Measurements from ENCODE around the gene PAXIP1.

PAXIP1 gene

DNA sequence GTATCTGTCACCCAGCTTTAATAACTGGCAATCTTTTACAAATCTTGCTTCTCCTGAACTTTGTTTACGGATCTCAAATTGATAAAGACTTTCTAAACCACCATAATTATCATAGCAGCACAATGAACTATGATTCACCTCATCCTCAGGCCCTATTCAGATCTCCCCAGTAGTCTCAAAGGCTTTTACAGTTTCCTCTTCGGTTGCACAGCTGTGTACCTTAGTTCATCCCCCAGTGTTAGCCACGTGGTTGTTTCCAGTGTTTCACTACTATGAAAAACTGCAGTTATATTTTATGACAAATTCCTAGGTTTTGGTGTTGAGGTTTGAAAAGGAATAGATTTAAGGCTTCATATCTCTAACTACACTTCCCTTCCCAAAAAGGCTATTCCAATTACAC is 24.9 kb downstream of the PAXIP1 start:
- TF ChIP-seq SIN3A (IDR thresholded peaks at IDR 0.05; ENCODE audit: borderline replicate concordance, insufficient read depth, low read length) (no peak), TAF1 (IDR thresholded peaks at IDR 0.05; ENCODE audit: borderline replicate concordance, insufficient read depth, low read length) (no peak), POLR2AphosphoS5 (IDR thresholded peaks at IDR 0.05; ENCODE audit: low read depth, low read length) (no peak)
- TF ChIP-seq, protein P1, sequence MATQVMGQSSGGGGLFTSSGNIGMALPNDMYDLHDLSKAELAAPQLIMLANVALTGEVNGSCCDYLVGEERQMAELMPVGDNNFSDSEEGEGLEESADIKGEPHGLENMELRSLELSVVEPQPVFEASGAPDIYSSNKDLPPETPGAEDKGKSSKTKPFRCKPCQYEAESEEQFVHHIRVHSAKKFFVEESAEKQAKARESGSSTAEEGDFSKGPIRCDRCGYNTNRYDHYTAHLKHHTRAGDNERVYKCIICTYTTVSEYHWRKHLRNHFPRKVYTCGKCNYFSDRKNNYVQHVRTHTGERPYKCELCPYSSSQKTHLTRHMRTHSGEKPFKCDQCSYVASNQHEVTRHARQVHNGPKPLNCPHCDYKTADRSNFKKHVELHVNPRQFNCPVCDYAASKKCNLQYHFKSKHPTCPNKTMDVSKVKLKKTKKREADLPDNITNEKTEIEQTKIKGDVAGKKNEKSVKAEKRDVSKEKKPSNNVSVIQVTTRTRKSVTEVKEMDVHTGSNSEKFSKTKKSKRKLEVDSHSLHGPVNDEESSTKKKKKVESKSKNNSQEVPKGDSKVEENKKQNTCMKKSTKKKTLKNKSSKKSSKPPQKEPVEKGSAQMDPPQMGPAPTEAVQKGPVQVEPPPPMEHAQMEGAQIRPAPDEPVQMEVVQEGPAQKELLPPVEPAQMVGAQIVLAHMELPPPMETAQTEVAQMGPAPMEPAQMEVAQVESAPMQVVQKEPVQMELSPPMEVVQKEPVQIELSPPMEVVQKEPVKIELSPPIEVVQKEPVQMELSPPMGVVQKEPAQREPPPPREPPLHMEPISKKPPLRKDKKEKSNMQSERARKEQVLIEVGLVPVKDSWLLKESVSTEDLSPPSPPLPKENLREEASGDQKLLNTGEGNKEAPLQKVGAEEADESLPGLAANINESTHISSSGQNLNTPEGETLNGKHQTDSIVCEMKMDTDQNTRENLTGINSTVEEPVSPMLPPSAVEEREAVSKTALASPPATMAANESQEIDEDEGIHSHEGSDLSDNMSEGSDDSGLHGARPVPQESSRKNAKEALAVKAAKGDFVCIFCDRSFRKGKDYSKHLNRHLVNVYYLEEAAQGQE (IDR thresholded peaks at IDR 0.05; ENCODE audit: insufficient read depth in 1 of 2, low read depth in 2 of 2, low read length in 2 of 2) = no peak

- TF ChIP-seq, protein P1 (IDR thresholded peaks at IDR 0.05; ENCODE audit: insufficient read depth in 1 of 2, low read depth in 2 of 2, low read length in 2 of 2) = no peak
- TF ChIP-seq TAF1 (IDR thresholded peaks at IDR 0.05; ENCODE audit: borderline replicate concordance, insufficient read depth, low read length) = no peak
- no peak for TF ChIP-seq POLR2AphosphoS5 (IDR thresholded peaks at IDR 0.05; ENCODE audit: low read depth, low read length)
- no peak for TF ChIP-seq FOXP2 (optimal IDR thresholded peaks at IDR 0.05; ENCODE audit: borderline replicate concordance, extremely low read depth, extremely low read length, insufficient read depth)
- TF ChIP-seq SIN3A (IDR thresholded peaks at IDR 0.05; ENCODE audit: borderline replicate concordance, insufficient read depth, low read length) = no peak
Observed at GRCh38 chr7:154977250-154977649, 25.7 kb downstream of the PAXIP1 start.

DNA sequence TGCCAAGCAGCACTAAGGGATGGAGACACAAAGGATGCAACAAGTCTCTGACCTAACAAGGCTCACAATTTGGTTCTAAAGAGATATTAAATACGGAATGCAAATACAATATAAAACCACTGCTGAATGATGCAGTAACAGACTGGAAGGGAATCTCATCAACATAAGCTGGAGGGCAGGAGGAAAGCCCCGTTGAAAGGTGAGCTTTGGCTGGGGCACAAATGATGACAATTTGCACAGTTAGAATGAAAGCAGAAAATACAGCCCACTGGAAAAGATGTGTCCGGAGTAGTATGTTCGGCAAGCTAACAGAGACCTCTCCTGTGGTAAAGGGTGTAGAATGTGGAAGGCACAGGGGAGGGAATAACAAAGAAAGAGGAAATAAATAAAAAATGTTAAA is 26.1 kb downstream of the PAXIP1 start:
- TF ChIP-seq FOXP2 (optimal IDR thresholded peaks at IDR 0.05; ENCODE audit: borderline replicate concordance, extremely low read depth, extremely low read length, insufficient read depth) (no peak), POLR2AphosphoS5 (IDR thresholded peaks at IDR 0.05; ENCODE audit: low read depth, low read length) (no peak), SIN3A (IDR thresholded peaks at IDR 0.05; ENCODE audit: borderline replicate concordance, insufficient read depth, low read length) (no peak), TAF1 (IDR thresholded peaks at IDR 0.05; ENCODE audit: borderline replicate concordance, insufficient read depth, low read length) (no peak)
- TF ChIP-seq, protein P1 (IDR thresholded peaks at IDR 0.05; ENCODE audit: insufficient read depth in 1 of 2, low read depth in 2 of 2, low read length in 2 of 2) = no peak

GRCh38 chr7:154975984-154976383 is 26.9 kb downstream of the PAXIP1 start:
- no peak for TF ChIP-seq TAF1 (IDR thresholded peaks at IDR 0.05; ENCODE audit: borderline replicate concordance, insufficient read depth, low read length)
- no peak for TF ChIP-seq FOXP2 (optimal IDR thresholded peaks at IDR 0.05; ENCODE audit: borderline replicate concordance, extremely low read depth, extremely low read length, insufficient read depth)
- no peak for TF ChIP-seq SIN3A (IDR thresholded peaks at IDR 0.05; ENCODE audit: borderline replicate concordance, insufficient read depth, low read length)

DNA sequence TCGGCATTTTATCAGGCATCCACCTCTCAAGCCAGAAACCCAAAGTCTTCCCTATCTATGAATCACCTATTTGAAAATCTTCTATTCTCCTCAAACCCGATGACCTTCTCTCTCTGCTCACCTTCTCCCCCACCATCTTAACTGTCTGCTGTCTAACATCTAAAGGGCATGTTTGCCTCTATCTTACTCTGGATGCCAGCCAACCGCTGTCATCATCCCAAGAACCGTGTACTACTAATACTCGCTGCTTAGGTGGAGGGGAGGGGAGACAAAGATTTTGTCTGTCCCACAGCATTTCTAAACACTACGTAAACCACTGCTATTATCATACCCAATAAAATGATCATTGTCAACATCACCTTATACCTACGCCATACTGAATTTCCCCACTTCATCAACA is 29.5 kb downstream of the PAXIP1 start:
- TF ChIP-seq FOXP2 (optimal IDR thresholded peaks at IDR 0.05; ENCODE audit: borderline replicate concordance, extremely low read depth, extremely low read length, insufficient read depth) (no peak), TAF1 (IDR thresholded peaks at IDR 0.05; ENCODE audit: borderline replicate concordance, insufficient read depth, low read length) (no peak), POLR2AphosphoS5 (IDR thresholded peaks at IDR 0.05; ENCODE audit: low read depth, low read length) (no peak), SIN3A (IDR thresholded peaks at IDR 0.05; ENCODE audit: borderline replicate concordance, insufficient read depth, low read length) (no peak)
- TF ChIP-seq, protein P1 (IDR thresholded peaks at IDR 0.05; ENCODE audit: insufficient read depth in 1 of 2, low read depth in 2 of 2, low read length in 2 of 2) = no peak

Data from PFSK-1 (cell line).